ENCODE data around the gene CTSF. TPM values are rescaled to one million over a fixed set of nuclear protein-coding genes. Genes with fewer than 3 reads are reported as not detected.

CTSF gene
- total and polyA plus RNA-seq, 2 of the 13 experiments (the other 11 are each of a cell fraction or from before 2014, with no cell fraction given), result not detected

DNA sequence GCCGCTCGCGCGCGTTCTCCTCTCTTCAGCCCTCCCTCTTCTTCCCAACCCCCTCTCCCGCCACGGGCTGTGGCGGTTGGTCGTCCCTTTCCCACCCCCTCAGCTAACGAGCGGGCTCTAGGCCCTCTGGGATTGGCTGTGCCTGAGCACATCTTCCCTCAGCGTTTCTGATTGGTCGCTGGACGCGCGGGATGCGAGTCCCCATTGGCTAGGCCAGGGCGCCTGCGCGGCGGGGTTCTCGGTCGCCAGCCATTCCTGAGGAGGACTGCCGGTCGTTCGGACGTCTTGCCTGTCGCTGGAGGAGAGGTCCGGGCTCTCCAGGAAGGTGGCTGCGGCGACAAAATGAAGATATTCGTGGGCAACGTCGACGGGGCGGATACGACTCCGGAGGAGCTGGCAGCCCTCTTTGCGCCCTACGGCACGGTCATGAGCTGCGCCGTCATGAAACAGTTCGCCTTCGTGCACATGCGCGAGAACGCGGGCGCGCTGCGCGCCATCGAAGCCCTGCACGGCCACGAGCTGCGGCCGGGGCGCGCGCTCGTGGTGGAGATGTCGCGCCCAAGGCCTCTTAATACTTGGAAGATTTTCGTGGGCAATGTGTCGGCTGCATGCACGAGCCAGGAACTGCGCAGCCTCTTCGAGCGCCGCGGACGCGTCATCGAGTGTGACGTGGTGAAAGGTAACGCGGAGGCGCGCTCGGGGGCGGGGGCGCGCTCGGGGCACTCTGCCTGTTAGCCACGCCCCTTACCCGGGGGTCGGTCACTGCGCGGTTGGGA is 48.2 kb upstream of the CTSF start, which contains the start of gene RBM14 (continued):
- 0 out of 2 replicates have a peak, but pooled peaks have one; percentile 17 for TF ChIP-seq ZNF160 (CRISPR knock-in tag; IDR thresholded peaks at IDR 0.05)
- peak; percentile 60 for TF ChIP-seq MXD3 (CRISPR knock-in tag; IDR thresholded peaks at IDR 0.05)
- TF ChIP-seq DDIT3 (CRISPR knock-in tag; IDR thresholded peaks at IDR 0.05), result no peak
- no peak for TF ChIP-seq SP1 (IDR thresholded peaks at IDR 0.05)
- TF ChIP-seq SP1 (CRISPR knock-in tag; IDR thresholded peaks at IDR 0.05), result peak; percentile 52; the same call in 1 of the 2 replicates
- no peak for TF ChIP-seq ZNF605 (CRISPR knock-in tag; IDR thresholded peaks at IDR 0.05)
- TF ChIP-seq DR1 (CRISPR knock-in tag; IDR thresholded peaks at IDR 0.05), result peak; percentile 93
- peak; percentile 20 for TF ChIP-seq JUND (CRISPR knock-in tag; IDR thresholded peaks at IDR 0.05)
- TF ChIP-seq ZNF430 (CRISPR knock-in tag; IDR thresholded peaks at IDR 0.05), result 0 out of 2 replicates have a peak, but pooled peaks have one; percentile 40
- no peak for TF ChIP-seq SNAI1 (CRISPR knock-in tag; IDR thresholded peaks at IDR 0.05; ENCODE audit: borderline replicate concordance)
- TF ChIP-seq, protein P1, sequence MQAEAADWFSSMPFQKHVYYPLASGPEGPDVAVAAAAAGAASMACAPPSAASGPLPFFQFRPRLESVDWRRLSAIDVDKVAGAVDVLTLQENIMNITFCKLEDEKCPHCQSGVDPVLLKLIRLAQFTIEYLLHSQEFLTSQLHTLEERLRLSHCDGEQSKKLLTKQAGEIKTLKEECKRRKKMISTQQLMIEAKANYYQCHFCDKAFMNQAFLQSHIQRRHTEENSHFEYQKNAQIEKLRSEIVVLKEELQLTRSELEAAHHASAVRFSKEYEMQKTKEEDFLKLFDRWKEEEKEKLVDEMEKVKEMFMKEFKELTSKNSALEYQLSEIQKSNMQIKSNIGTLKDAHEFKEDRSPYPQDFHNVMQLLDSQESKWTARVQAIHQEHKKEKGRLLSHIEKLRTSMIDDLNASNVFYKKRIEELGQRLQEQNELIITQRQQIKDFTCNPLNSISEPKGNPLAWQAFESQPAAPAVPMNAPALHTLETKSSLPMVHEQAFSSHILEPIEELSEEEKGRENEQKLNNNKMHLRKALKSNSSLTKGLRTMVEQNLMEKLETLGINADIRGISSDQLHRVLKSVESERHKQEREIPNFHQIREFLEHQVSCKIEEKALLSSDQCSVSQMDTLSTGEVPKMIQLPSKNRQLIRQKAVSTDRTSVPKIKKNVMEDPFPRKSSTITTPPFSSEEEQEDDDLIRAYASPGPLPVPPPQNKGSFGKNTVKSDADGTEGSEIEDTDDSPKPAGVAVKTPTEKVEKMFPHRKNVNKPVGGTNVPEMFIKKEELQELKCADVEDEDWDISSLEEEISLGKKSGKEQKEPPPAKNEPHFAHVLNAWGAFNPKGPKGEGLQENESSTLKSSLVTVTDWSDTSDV (CRISPR knock-in tag; IDR thresholded peaks at IDR 0.05), result no peak
- peak; percentile 29; the same call in 1 of the 2 replicates for TF ChIP-seq ZNF367 (CRISPR knock-in tag; IDR thresholded peaks at IDR 0.05; ENCODE audit: borderline replicate concordance)
- TF ChIP-seq, protein P2, sequence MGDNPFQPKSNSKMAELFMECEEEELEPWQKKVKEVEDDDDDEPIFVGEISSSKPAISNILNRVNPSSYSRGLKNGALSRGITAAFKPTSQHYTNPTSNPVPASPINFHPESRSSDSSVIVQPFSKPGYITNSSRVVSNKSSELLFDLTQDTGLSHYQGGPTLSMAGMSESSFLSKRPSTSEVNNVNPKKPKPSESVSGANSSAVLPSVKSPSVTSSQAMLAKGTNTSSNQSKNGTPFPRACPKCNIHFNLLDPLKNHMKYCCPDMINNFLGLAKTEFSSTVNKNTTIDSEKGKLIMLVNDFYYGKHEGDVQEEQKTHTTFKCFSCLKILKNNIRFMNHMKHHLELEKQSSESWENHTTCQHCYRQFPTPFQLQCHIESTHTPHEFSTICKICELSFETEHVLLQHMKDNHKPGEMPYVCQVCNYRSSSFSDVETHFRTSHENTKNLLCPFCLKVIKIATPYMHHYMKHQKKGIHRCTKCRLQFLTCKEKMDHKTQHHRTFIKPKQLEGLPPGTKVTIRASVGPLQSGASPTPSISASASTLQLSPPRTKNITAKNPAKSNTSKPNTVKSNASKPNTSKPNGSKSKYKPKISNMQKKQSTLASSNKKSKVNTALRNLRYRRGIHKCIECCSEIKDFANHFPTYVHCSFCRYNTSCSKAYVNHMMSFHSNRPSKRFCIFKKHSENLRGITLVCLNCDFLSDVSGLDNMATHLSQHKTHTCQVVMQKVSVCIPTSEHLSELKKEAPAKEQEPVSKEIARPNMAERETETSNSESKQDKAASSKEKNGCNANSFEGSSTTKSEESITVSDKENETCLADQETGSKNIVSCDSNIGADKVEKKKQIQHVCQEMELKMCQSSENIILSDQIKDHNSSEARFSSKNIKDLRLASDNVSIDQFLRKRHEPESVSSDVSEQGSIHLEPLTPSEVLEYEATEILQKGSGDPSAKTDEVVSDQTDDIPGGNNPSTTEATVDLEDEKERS (CRISPR knock-in tag; IDR thresholded peaks at IDR 0.05), result no peak
- TF ChIP-seq ESRRA (CRISPR knock-in tag; IDR thresholded peaks at IDR 0.05; ENCODE audit: low read depth), result no peak
- TF ChIP-seq ZNF207 (IDR thresholded peaks at IDR 0.05; ENCODE audit: borderline replicate concordance), result no peak
- TF ChIP-seq POGZ (CRISPR knock-in tag; IDR thresholded peaks at IDR 0.05), result peak; percentile 41; the same call in 1 of the 2 replicates
- TF ChIP-seq ZBTB3 (CRISPR knock-in tag; IDR thresholded peaks at IDR 0.05; ENCODE audit: borderline replicate concordance, low read depth), result peak; percentile 92
- TF ChIP-seq ZNF232 (CRISPR knock-in tag; IDR thresholded peaks at IDR 0.05; ENCODE audit: borderline replicate concordance), result 0 out of 2 replicates have a peak, but pooled peaks have one; percentile 82
- no peak for TF ChIP-seq TRIM24 (CRISPR knock-in tag; IDR thresholded peaks at IDR 0.05)
- no peak for TF ChIP-seq MBNL3 (CRISPR knock-in tag; conservative IDR thresholded peaks at IDR 0.05)
- TF ChIP-seq ZNF383 (CRISPR knock-in tag; IDR thresholded peaks at IDR 0.05; ENCODE audit: borderline replicate concordance), result no peak
- TF ChIP-seq ZFP37 (CRISPR knock-in tag; IDR thresholded peaks at IDR 0.05; ENCODE audit: borderline replicate concordance), result 0 out of 2 replicates have a peak, but pooled peaks have one; percentile 25
- peak; percentile 25; the same call in 1 of the 2 replicates for TF ChIP-seq SATB2 (CRISPR knock-in tag; IDR thresholded peaks at IDR 0.05)
- no peak for TF ChIP-seq ZNF720 (CRISPR knock-in tag; IDR thresholded peaks at IDR 0.05)
